ENCODE results near the gene GPAT3.
A peak's percentile ranks its signal among the peaks of the same experiment; 100 is the strongest.

The GPAT3 gene

DNA sequence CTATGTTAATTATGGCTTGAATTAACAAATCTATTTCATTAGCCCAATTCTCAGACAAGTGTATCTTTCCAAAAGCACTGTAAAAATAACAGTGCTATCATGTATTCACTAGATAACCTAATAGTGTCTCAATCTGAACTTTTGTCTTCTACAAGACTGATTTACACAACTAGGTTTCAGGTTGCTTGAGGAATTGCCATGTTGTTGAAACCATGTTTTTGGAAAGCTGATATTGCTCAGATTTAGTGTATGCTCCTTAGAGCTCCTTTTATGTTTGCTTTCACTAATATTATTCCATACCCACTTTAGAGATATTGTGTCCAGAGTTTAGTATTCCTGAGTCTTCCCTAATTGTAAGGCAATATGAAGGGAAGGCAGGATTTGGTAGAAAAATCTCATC is 70.6 kb downstream of the GPAT3 start:
- CTCF ChIA-PET, result interaction anchor here (0.6 kb wide), 1 partner anchor 17 kb away, joined by 3 read pairs; no protein-coding TSS in a partner anchor
- POLR2A ChIA-PET, result no interaction called here
- Histone ChIP-seq H3K4me1 (ENCODE audit: control extremely low read depth in 1 of 4, control insufficient read depth in 4 of 4, insufficient read depth in 4 of 4, low read length in 3 of 4) (no peaks in the 10 kb centered on the region), H3K36me3 (ENCODE audit: control insufficient read depth in 4 of 4, insufficient read depth in 4 of 4, low read length in 3 of 4) (peaks cover 0 to 2% (median 0%) of the 10 kb centered on the region in 4 experiments), H3K27me3 (replicated peaks in 2 of 5; ENCODE audit: control insufficient read depth in 4 of 5, insufficient read depth in 5 of 5, low read length in 4 of 5) (no peaks in the 10 kb centered on the region), H3K9me3 (ENCODE audit: control extremely low read depth in 1 of 5, control insufficient read depth in 4 of 5, insufficient read depth in 2 of 5, low read depth in 1 of 5, low read length in 4 of 5) (peaks cover 0 to 14% (median 0%) of the 10 kb centered on the region in 5 experiments), H3K4me3 (ENCODE audit: control insufficient read depth in 1 of 7, extremely low read depth in 1 of 7, insufficient read depth in 4 of 7, low read depth in 2 of 7, low read length in 6 of 7) (no peak overlapping the region), H3K27ac (ENCODE audit: insufficient read depth in 1 of 2, low read depth in 1 of 2, low read length in 2 of 2, poor library complexity in 1 of 2, severe bottlenecking in 2 of 2) (no peak overlapping the region)
- DNase-seq, result no peak

GRCh38 chr4:83606898-83607297 is 71.0 kb downstream of the GPAT3 start:
- WGBS (ENCODE audit: insufficient coverage), result 73% methylated on average over 6 of the region's 7 CpGs
- Histone ChIP-seq H3K4me3 (ENCODE audit: control insufficient read depth in 1 of 7, extremely low read depth in 1 of 7, insufficient read depth in 4 of 7, low read depth in 2 of 7, low read length in 6 of 7) (no peak overlapping the region), H3K36me3 (ENCODE audit: control insufficient read depth in 4 of 4, insufficient read depth in 4 of 4, low read length in 3 of 4) (peaks cover 0 to 2% (median 0%) of the 10 kb centered on the region in 4 experiments), H3K27me3 (replicated peaks in 2 of 5; ENCODE audit: control insufficient read depth in 4 of 5, insufficient read depth in 5 of 5, low read length in 4 of 5) (no peaks in the 10 kb centered on the region), H3K27ac (ENCODE audit: insufficient read depth in 1 of 2, low read depth in 1 of 2, low read length in 2 of 2, poor library complexity in 1 of 2, severe bottlenecking in 2 of 2) (no peak overlapping the region), H3K9me3 (ENCODE audit: control extremely low read depth in 1 of 5, control insufficient read depth in 4 of 5, insufficient read depth in 2 of 5, low read depth in 1 of 5, low read length in 4 of 5) (peaks cover 0 to 17% (median 0%) of the 10 kb centered on the region in 5 experiments), H3K4me1 (ENCODE audit: control extremely low read depth in 1 of 4, control insufficient read depth in 4 of 4, insufficient read depth in 4 of 4, low read length in 3 of 4) (no peaks in the 10 kb centered on the region)
- POLR2A ChIA-PET, result no interaction called here
- DNase-seq, result no peak
- CTCF ChIA-PET, result no interaction called here

- H3K36me3 ChIP-seq (ENCODE audit: control insufficient read depth in 4 of 4, insufficient read depth in 4 of 4, low read length in 3 of 4), result peaks cover 0 to 2% (median 0%) of the 10 kb centered on the region in 4 experiments
- H3K27me3 ChIP-seq (replicated peaks in 2 of 5; ENCODE audit: control insufficient read depth in 4 of 5, insufficient read depth in 5 of 5, low read length in 4 of 5), result no peaks in the 10 kb centered on the region
- no peak overlapping the region for H3K27ac ChIP-seq (ENCODE audit: insufficient read depth in 1 of 2, low read depth in 1 of 2, low read length in 2 of 2, poor library complexity in 1 of 2, severe bottlenecking in 2 of 2)
- CTCF ChIA-PET, result interaction anchor here (0.9 to 1.4 kb wide), 2 partner anchors 20 to 26 kb away, joined by 3 read pairs; no protein-coding TSS in a partner anchor
- DNase-seq, result no peak
- H3K4me1 ChIP-seq (ENCODE audit: control extremely low read depth in 1 of 4, control insufficient read depth in 4 of 4, insufficient read depth in 4 of 4, low read length in 3 of 4), result no peaks in the 10 kb centered on the region
- no peak overlapping the region for H3K4me3 ChIP-seq (ENCODE audit: control insufficient read depth in 1 of 7, extremely low read depth in 1 of 7, insufficient read depth in 4 of 7, low read depth in 2 of 7, low read length in 6 of 7)
- POLR2A ChIA-PET, result no interaction called here
- H3K9me3 ChIP-seq (ENCODE audit: control extremely low read depth in 1 of 5, control insufficient read depth in 4 of 5, insufficient read depth in 2 of 5, low read depth in 1 of 5, low read length in 4 of 5), result peaks cover 0 to 41% (median 10%) of the 10 kb centered on the region in 5 experiments
Observed at GRCh38 chr4:83609365-83609764, 73.5 kb downstream of the GPAT3 start.

GRCh38 chr4:83610729-83611128 is 74.8 kb downstream of the GPAT3 start:
- Histone ChIP-seq H3K27me3 (replicated peaks in 2 of 5; ENCODE audit: control insufficient read depth in 4 of 5, insufficient read depth in 5 of 5, low read length in 4 of 5) (no peaks in the 10 kb centered on the region), H3K36me3 (ENCODE audit: control insufficient read depth in 4 of 4, insufficient read depth in 4 of 4, low read length in 3 of 4) (no peaks in the 10 kb centered on the region), H3K4me1 (ENCODE audit: control extremely low read depth in 1 of 4, control insufficient read depth in 4 of 4, insufficient read depth in 4 of 4, low read length in 3 of 4) (no peaks in the 10 kb centered on the region), H3K4me3 (ENCODE audit: control insufficient read depth in 1 of 7, extremely low read depth in 1 of 7, insufficient read depth in 4 of 7, low read depth in 2 of 7, low read length in 6 of 7) (no peak overlapping the region), H3K27ac (ENCODE audit: insufficient read depth in 1 of 2, low read depth in 1 of 2, low read length in 2 of 2, poor library complexity in 1 of 2, severe bottlenecking in 2 of 2) (no peak overlapping the region), H3K9me3 (ENCODE audit: control extremely low read depth in 1 of 5, control insufficient read depth in 4 of 5, insufficient read depth in 2 of 5, low read depth in 1 of 5, low read length in 4 of 5) (peaks cover 0 to 49% (median 17%) of the 10 kb centered on the region in 5 experiments)
- ChIA-PET CTCF (no interaction called here), POLR2A (no interaction called here)
- WGBS (ENCODE audit: insufficient coverage), result 100% methylated on average over 1 of the region's 1 CpG
- peak in 2 of 3 donors; percentile 34 to 54 for DNase-seq

- ChIA-PET POLR2A (no interaction called here), CTCF (interaction anchor here (1.6 to 3.0 kb wide), 3 partner anchors 14 to 16 kb away, joined by 3 to 12 read pairs (median 7); no protein-coding TSS in a partner anchor)
- Histone ChIP-seq H3K4me3 (ENCODE audit: control insufficient read depth in 1 of 7, extremely low read depth in 1 of 7, insufficient read depth in 4 of 7, low read depth in 2 of 7, low read length in 6 of 7) (no peak overlapping the region), H3K27ac (ENCODE audit: insufficient read depth in 1 of 2, low read depth in 1 of 2, low read length in 2 of 2, poor library complexity in 1 of 2, severe bottlenecking in 2 of 2) (no peak overlapping the region), H3K4me1 (ENCODE audit: control extremely low read depth in 1 of 4, control insufficient read depth in 4 of 4, insufficient read depth in 4 of 4, low read length in 3 of 4) (peaks cover 0 to 9% (median 4%) of the 10 kb centered on the region in 4 experiments), H3K36me3 (ENCODE audit: control insufficient read depth in 4 of 4, insufficient read depth in 4 of 4, low read length in 3 of 4) (no peaks in the 10 kb centered on the region), H3K27me3 (replicated peaks in 2 of 5; ENCODE audit: control insufficient read depth in 4 of 5, insufficient read depth in 5 of 5, low read length in 4 of 5) (no peaks in the 10 kb centered on the region), H3K9me3 (ENCODE audit: control extremely low read depth in 1 of 5, control insufficient read depth in 4 of 5, insufficient read depth in 2 of 5, low read depth in 1 of 5, low read length in 4 of 5) (peaks cover 0 to 49% (median 17%) of the 10 kb centered on the region in 5 experiments)
- no peak for DNase-seq
Observed at GRCh38 chr4:83613023-83613422, 77.1 kb downstream of the GPAT3 start.

DNA sequence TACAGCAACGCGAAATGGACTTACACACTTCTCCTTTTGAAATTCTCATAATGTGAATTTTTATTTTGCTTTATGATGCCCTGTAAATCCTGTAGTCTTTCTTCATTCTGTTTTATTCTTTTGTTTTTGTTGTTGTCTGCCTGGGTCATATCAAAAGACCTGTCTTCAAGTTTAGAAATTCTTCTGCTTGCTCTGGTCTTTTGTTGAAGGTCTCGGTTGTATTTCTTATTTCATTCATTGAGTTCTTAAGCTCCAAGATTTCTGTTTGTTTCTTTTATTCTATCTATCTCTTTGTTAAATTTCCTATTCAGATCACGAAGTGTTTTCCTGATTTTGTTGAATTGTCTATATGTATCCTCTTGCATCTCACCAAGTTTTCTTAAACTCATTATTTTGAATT is 78.1 kb downstream of the GPAT3 start:
- Histone ChIP-seq H3K36me3 (ENCODE audit: control insufficient read depth in 4 of 4, insufficient read depth in 4 of 4, low read length in 3 of 4) (no peaks in the 10 kb centered on the region), H3K4me1 (ENCODE audit: control extremely low read depth in 1 of 4, control insufficient read depth in 4 of 4, insufficient read depth in 4 of 4, low read length in 3 of 4) (peaks cover 7 to 18% (median 12%) of the 10 kb centered on the region in 4 experiments), H3K4me3 (ENCODE audit: control insufficient read depth in 1 of 7, extremely low read depth in 1 of 7, insufficient read depth in 4 of 7, low read depth in 2 of 7, low read length in 6 of 7) (no peak overlapping the region), H3K27ac (ENCODE audit: insufficient read depth in 1 of 2, low read depth in 1 of 2, low read length in 2 of 2, poor library complexity in 1 of 2, severe bottlenecking in 2 of 2) (no peak overlapping the region), H3K9me3 (ENCODE audit: control extremely low read depth in 1 of 5, control insufficient read depth in 4 of 5, insufficient read depth in 2 of 5, low read depth in 1 of 5, low read length in 4 of 5) (peaks cover 0 to 49% (median 17%) of the 10 kb centered on the region in 5 experiments), H3K27me3 (replicated peaks in 2 of 5; ENCODE audit: control insufficient read depth in 4 of 5, insufficient read depth in 5 of 5, low read length in 4 of 5) (no peaks in the 10 kb centered on the region)
- ChIA-PET CTCF (interaction anchor here (0.7 to 3.0 kb wide), 4 partner anchors 14 to 29 kb away, joined by 3 to 12 read pairs (median 5); no protein-coding TSS in a partner anchor), POLR2A (no interaction called here)
- WGBS (ENCODE audit: insufficient coverage), result no CpG with 5 or more reads among the region's 4 CpGs
- no peak for DNase-seq

GRCh38 chr4:83616252-83616651 is 80.3 kb downstream of the GPAT3 start:
- ChIA-PET POLR2A (no interaction called here), CTCF (interaction anchor here (2.0 kb wide), 1 partner anchor 28 kb away, joined by 4 read pairs; no protein-coding TSS in a partner anchor)
- no peaks in the 10 kb centered on the region for H3K27me3 ChIP-seq (replicated peaks in 2 of 5; ENCODE audit: control insufficient read depth in 4 of 5, insufficient read depth in 5 of 5, low read length in 4 of 5)
- peaks cover 0 to 37% (median 15%) of the 10 kb centered on the region in 5 experiments for H3K9me3 ChIP-seq (ENCODE audit: control extremely low read depth in 1 of 5, control insufficient read depth in 4 of 5, insufficient read depth in 2 of 5, low read depth in 1 of 5, low read length in 4 of 5)
- H3K36me3 ChIP-seq (ENCODE audit: control insufficient read depth in 4 of 4, insufficient read depth in 4 of 4, low read length in 3 of 4), result no peaks in the 10 kb centered on the region
- peak in 1 of 3 donors; percentile 30 for DNase-seq
- H3K4me3 ChIP-seq (ENCODE audit: control insufficient read depth in 1 of 7, extremely low read depth in 1 of 7, insufficient read depth in 4 of 7, low read depth in 2 of 7, low read length in 6 of 7), result no peak overlapping the region
- H3K4me1 ChIP-seq (ENCODE audit: control extremely low read depth in 1 of 4, control insufficient read depth in 4 of 4, insufficient read depth in 4 of 4, low read length in 3 of 4), result peaks cover 11 to 36% (median 24%) of the 10 kb centered on the region in 4 experiments
- no CpG with 5 or more reads among the region's 1 CpG for WGBS (ENCODE audit: insufficient coverage)
- no peak overlapping the region for H3K27ac ChIP-seq (ENCODE audit: insufficient read depth in 1 of 2, low read depth in 1 of 2, low read length in 2 of 2, poor library complexity in 1 of 2, severe bottlenecking in 2 of 2)

Measured in common myeloid progenitor, CD34-positive (primary cell).